ENCODE data around the gene CD81.

CD81 gene

DNA sequence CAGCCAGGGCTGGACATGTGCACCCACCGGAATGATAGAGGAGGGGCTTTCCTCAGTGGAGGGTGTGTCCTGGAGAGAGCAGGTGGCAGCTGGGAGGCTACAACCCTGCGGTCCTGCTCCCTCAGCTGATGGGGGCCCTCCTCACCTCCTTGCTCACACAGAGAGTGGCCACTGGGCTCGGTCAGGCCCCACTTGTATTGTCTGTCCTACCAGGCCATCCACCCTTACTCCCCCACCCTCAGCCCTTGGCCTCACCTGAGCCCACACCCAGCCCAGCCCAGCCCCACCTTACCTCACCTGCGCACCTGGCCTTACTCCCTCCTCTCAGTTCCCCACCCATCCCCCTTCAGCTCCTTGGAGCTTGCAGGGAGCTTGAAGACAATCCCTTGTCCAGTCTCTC is 64.1 kb downstream of the CD81 start:
- no peak for DNase-seq

DNA sequence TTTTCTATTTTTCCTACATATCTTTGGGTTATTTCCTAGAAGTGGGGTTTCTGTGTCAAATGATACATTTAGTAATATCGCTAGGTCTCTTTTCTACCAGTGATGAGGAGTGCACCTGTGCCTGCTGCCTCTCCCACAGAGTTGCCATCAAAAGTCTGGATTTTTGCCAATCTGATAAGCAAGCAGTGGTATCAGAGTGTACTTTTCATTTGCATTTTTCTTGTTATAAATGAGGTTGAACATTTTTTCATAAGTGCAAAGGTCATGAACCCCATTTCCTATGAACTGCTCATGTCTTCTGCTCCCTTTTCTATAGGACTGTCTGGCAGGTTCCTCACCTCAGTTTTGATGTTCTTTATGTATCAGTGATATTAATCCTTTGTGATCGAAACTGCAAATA is 65.5 kb downstream of the CD81 start:
- DNase-seq: no peak

DNA sequence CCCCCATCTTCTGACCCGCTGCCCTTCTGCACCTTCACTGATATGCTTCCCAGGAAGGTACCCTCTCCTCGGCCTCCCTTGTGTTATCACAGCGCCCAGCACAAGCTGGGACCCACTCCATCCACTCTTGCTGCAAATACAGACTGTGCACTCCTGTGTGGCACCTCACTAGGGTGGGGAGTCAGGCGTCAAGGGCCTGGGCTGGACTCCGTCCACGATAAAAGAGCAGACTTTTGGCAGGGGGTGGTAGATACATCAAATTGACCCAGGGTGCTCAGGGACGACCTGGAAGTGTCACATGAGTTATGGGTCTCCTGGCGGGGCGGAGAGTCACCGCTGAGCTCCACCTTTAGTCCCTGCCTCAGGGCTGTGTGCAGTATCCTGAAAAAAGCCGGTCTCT is 66.3 kb downstream of the CD81 start:
- DNase-seq: no peak

DNA sequence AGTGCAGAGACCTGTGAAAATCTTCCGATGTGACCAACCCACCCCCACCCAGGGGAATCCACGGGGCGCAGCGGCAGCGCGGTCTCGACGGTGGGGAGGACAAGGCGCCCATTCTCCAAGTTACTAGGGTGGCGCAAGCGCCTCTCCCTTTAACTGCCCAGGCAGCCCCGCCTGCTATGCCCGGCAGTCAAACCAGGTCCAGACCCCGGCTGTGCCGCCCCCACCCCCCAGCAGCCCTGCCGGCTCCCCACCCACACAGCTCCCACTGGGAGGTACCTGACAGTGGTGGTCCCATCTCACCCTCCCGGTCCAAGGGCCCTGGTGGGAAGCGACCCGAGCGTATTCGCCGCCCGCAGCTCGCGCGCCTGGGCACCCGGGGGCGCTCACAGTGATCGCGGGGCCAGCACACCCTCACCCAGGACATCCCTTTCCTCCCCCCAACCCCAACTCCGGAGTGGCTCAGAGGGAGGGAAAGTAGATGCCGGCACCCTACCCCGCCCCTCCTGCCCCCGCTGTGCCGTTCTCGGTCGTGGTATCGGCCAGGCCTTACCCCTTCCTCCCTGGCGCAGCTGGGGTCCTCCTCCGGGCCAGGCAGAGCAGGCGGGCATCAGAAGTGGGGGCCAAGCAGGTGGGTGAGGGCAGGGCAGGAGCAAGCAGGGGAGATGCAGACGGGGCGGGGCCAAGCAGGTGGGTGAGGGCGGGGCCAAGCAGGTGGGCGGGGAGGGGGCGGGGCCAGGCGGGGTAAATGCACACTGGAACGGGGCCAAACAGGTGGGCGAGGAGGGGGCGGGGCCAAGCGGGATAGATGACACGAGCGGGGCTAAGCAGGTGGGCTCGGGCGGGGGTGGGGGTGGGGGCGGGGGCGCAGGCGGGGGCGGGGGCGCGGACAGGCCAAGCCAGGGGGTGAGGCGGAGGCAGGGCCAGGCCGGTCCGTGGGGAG is 67.0 kb downstream of the CD81 start, which contains the start of gene TRPM5:
Gene TRPM5 (minus strand): TSS at position 634 of the 940 bp plus-strand sequence. CDS start 21,478 bp downstream, outside the sequence.
- DNase-seq: no peak

DNA sequence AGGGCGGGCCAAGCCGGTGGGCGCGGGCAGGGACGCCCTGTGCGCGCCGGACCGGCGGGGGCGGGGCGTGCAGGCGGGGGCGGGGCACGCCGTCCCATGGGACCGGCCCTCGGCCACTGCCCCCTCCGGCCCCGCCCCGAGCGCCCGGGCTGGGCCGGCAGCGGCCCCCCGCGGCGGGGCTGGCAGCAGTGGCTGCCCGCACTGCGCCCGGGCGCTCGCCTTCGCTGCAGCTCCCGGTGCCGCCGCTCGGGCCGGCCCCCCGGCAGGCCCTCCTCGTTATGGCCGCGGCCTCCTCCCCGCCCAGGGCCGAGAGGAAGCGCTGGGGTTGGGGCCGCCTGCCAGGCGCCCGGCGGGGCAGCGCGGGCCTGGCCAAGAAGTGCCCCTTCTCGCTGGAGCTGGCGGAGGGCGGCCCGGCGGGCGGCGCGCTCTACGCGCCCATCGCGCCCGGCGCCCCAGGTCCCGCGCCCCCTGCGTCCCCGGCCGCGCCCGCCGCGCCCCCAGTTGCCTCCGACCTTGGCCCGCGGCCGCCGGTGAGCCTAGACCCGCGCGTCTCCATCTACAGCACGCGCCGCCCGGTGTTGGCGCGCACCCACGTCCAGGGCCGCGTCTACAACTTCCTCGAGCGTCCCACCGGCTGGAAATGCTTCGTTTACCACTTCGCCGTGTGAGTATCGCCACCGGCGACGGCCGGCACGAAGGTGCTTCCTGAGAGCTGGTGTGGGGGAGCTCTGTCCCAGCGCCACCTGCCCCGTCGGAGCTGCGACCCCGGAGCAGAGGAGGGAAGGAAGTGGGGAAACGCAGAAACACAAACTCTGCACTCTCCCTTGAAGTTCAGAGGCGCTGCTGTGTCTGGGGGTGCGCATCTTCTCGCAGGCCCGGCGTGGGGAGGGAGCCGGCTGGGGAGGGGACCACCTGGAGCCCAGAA is 68.0 kb downstream of the CD81 start, which contains the start of gene KCNQ1:
Gene KCNQ1 (plus strand): TSS at position 188 of the 925 bp plus-strand sequence. CDS start 91 bp downstream, at position 279.
- no peak for DNase-seq

DNA sequence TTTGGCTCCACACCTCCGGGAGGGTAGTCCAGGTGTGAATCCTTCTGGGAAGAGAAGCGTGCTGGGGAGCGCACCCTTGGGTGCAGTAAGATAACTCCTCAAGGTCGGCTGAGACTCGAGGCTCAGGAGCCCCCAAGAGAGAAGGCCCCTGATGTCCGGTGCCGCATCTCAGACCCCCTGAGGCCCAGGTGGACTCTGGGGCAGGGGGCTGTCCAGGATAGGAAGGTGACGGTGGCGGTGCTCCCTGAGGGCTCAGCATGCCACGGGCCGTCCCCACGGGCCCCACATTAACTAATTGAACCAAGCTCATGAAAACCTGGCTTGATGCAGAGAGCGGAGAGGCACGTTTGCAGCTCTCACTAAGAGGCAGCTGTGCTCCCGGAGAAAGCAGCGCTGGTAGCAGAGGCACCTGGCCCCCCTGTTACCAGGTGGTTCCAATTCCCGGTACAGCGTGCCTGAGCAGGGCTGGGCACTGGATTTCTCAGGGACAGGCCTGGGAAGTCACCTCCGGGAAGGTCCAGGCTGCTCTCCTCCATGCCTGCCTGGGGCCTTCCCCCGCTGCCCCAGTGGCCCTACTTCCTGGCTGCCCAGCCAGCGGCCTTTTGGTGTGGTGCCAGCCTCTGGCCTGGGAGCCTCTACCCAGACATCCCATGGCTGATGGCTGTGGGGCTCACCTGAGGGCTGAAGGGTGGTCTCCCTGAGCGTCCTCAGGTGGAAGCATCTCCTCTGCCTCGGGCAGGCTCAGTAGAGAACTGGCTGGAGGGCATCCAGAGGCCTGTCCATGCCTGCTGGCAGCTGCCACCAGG is 68.8 kb downstream of the CD81 start:
- no peak for DNase-seq

GRCh38 chr11:2446590-2447252 is 69.6 kb downstream of the CD81 start:
- DNase-seq: no peak

Measured in NCI-H187 (cell line).